Myocyte (in vitro differentiated cells): ENCODE data around the gene RPIA. TPM values are rescaled to one million over a fixed set of nuclear protein-coding genes. Genes with fewer than 3 reads are reported as not detected.
"Not testable (repeated sequence)": the region's sequence is repeated elsewhere in the genome, so short reads cannot be mapped to it uniquely, and the experiment has no call there.

Source experiments
- DNase-seq: peaks from one replicate; pipeline ENCODE4 v3.0.0-alpha.2; 2012; ENCODE audit warnings: low read depth
- total RNA-seq: library from RNA; depleted of rRNA; stranded (reverse); fragments of >200 nt; gene quantifications from 2 replicates; pipeline ENCODE4 v1.2.3, GENCODE V29; 2014

Gene RPIA
- total RNA-seq, 1 donor from 2014 or later, result 5.2 TPM

DNA sequence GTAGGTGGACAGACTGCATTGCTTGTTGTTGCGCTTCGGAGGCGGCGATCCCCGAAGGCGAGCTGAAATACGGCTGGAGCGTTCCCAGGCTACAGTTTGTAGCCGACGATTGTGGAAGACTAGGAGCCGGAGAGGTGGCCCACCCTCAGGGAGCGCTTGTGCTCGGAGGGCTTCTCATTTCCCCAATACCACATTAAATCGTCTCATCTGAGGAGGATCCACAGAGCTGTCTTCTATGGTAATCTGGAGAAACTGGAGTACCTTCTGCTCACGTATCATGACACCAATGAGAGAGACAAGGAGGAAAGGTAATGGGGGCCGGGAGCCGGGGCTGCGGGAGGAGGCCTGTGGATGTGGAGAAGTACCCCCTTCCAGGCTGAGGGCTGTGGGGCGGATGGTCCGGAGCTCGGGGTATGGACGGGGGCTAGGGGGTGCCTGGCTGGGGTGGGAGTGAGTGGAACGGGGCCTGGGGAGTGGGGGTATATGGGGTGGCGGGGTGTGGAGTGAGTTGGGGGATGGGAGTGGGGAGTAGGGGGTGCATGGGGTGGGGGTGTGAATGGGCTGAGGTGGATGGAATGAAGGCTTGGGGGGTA is 74.5 kb downstream of the RPIA start:
- DNase-seq, result not testable (repeated sequence)

DNA sequence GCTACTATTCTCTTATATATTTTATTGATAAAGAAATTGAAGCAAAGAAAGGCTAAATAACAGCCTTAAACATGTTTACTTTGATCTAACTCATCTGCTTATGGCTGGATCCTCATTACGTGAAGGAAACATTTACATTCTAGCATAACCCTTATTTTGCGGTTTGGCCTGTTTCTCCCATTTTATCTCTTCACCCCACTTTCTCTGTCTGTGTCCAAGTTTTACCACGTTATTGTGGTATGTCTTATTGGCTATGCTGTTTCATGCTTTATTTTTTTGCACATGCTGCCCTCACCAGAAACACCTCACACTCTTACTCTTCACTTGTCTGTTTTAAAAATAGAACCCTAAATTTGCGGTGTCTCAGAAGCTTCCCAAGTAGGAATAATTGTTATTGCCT is 78.5 kb downstream of the RPIA start:
- no peak for DNase-seq

DNA sequence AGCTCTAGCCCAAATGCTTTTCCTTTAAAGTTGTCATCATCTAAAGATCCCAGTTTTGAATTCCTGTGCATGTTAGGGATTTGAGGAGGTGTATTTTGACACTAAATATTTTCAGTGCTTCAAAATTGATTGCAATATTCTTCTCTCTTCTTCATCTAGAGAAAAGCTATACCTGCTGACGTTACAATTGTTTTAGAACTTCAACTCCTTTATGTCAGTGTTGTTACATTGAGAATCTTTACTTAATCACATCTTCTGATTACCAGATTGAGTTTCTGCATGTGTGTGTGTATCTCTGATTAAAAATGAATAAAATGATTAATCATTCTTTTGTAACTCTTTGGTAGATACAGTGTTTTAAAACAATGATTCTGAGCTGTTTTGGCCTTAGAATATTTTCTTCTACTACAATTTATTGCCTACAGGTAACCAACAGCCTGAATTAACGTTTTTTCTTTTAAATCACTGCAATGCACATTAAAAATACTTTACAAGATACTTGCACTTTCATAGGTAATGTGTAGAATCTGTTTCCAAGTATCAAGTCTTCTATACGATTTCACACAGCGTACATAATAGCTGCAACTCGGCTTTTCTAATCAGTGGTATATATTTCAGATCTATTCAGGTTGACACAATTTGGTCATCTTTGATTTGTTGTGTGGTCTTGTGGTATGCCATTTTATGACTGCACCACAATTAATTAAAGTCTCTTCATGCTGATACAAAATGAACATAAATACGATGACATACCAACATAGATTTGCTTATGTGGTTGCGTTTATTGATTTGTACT is 82.0 kb downstream of the RPIA start:
- DNase-seq, result not testable (repeated sequence)

DNA sequence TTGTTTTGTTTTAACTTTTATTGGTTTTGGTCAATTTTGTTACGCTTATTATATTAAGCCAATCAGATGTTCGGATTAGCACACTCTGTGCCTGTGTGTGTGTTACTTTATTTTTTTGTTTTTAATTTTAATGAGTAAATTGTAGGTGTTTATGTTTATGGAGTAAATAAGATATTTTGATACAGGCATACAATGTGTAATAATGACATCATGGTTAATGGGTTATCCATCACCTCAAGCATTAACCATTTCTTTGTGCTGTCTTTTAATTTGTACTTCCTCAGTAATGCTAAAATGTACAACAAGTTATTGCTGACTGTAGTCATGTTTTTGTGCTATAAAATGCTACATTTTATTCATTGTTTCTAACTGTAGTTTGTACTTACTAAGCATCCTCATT is 97.7 kb downstream of the RPIA start:
- DNase-seq, result not testable (repeated sequence)

DNA sequence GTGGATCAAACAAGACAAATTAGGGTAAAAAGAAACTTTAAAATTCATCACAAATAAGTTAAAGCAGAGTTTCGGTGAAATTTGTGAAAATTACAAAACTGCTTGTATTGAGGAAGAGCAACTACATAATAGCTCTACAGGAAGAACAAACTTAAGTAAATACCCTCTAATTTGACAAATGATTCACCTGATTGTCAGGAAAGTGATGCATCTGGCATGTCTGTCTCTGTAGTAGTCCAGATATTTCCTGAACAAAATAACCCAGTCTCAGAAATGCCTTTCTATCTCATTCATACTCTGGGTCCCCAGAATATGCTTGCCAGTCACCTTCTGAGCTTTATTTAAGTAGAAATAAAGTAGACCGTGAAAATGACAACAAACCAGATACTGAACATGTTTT is 104.5 kb downstream of the RPIA start:
- DNase-seq, result not testable (repeated sequence)

DNA sequence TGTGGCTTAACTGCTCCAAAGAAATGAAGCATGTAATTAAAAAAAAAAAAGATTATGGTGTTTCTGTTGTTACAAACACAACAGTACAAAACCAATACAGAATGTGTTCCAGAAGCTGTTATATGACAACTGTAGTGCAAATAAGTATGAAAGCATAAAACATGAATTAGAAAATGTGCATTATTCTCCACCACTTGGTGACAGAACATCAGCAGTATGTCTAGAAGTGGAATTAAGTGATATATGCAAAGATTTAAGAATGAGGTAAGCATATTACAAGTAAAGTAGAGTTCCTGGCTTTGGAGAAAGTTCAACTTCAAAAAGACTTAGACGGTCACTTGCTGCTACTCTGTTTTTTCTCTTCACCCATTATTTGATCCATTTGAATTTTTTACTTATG is 105.0 kb downstream of the RPIA start:
- DNase-seq, result not testable (repeated sequence)

DNA sequence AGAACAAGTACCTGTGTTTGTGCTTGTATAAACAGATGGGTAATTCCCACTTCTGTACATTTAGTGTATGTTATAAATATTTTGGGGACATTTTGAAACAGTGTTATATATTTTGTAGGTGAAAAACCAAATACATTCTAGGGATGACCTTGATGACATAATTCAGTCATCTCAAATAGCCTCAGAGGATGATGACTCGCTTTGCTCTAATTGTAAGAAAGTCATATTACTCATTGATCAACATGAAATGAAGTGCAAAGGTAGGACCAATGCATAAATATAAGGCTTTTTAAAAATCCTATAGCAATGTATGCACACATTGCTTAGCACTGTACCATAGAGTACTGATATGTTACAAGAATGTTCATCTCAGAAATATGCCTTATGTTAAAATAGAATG is 105.7 kb downstream of the RPIA start:
- DNase-seq, result not testable (repeated sequence)

Other genes starting within 250 kb of the RPIA start
- gene FOXI3, start 239.0 kb upstream of the RPIA start, total RNA-seq, result not detected in 2 replicates
- gene EIF2AK3, start 64.2 kb upstream of the RPIA start, total RNA-seq, result 10.6 and 16.5 TPM in 2 replicates